Measurements from ENCODE around the gene SLC25A45.
"Not testable (repeated sequence)": the region's sequence is repeated elsewhere in the genome, so short reads cannot be mapped to it uniquely, and the experiment has no call there.

SLC25A45 gene

GRCh38 chr11:65355776-65356393, 26.6 kb downstream of the SLC25A45 start:
- DNase-seq, result no peak

- DNase-seq, result peak; percentile 67
These were observed 27.3 kb downstream of the SLC25A45 start for GRCh38 chr11:65355013-65355775.

DNA sequence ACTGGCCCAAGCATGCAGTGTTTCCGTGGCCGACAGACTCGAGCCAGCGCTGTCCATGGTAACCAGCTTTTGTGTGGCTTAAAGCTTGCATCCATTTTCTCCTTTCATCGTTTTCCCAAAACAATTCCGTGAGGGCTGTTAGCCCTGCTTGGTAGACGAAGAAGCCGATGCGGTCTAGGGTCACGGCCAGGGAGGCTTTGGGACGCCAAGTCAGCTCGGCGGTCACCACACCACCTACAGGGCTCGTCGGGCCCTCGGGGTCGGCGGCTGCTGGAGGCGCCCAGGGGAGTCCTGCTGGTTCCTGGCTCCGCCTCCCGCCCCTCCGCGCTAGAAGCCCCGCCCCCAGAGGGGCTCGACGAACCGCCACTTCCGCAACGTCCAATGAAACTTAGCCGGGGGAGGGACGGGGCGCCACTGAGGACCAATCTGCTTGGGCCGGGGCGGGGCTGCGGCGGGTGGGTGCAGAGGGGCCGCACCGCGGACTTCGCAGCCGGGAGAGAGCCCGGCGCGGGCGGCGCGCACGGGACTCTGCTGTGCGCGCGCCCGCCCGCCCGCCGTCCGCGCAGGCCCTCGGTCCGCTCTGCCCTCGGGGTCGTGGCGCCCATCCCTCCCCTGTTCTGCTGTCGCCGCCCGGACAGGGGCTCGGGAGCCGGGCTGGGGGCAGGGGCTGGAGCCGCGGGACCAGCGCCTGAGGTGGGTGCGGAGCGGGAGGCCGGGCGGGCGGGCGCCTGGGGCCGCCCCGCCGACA, 28.0 kb downstream of the SLC25A45 start, which contains the start of gene TIGD3:
TSS of gene TIGD3 (plus strand) at position 487 of the 748 bp plus-strand sequence. CDS start 1,058 bp downstream, outside the sequence.
- peak; percentile 97 for DNase-seq

DNA sequence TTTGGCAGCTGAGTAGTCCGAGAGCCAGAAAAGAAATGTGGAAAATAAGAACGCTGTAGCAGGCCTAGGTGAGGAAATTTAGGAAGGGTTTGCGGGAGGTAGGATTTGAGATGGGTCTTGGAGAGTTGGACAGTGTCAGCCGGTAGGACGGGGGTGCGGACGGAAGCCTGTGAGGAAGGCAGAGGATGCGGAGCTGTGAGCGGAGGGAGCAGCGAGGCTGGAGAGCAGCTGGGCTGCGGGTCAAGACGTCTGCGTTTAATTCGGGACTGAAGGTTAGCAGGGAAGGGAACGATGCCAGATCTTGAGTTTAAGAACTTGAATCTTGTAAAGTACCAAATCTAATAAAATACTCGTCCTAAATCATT, 28.6 kb downstream of the SLC25A45 start:
- DNase-seq, result no peak

DNA sequence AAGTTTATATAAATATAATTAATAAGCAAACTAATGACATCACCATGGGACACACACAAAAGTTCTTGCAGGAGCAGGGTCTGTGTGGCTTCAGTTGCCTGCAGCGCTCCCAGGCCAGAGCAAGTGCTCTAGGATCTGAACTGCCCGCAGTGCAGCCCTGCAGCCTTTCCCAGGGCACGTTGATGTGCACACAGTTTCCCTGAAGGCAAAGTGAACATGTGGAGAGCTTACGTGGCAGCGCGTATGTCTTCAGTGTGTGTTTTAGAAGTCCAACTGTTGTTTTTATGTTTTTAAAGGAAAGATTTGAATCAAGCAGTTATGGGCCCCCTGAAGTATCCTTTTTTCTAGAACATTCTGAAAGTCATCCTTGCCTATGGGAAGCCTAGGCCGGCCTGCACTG, 29.1 kb downstream of the SLC25A45 start:
- DNase-seq, result no peak

DNA sequence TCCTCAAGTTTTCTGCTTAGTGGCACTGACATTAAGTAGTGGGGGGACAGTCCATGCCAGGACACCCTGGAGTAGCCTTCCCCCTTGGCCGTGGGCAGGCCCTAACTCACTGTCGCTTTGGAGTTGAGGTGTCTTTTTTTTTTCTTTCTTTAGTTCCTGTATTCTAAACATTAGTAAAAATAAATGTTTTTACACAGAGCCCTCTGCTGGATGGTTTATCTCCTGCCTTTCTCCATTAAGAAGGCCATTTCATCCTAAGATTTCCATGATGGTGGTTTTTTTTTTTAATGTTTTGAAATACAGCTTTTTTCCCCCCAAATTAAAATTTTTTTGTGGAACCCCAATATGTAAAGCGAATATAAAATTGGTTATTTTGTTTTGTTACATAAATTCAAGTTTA, 29.7 kb downstream of the SLC25A45 start:
- DNase-seq, result no peak

DNA sequence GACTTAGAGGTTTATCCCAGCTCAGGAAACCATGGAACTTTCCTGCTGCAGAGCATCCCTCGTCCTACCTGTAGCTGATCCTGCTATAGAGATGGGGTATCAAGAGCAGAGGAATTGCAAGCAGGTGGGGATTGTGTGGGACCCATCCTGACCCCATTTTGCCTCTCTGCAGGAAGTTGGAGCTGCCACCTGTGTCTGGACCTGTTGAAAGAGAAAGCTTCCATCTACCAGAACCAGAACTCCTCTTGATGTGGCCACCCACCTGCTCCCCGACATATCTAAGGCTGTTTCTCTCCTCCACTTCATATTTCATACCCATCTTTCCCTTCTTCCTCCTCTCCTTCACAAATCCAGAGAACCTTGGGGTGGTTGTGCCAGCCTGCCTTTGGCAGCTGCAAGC, 30.9 kb downstream of the SLC25A45 start:
- no peak for DNase-seq

DNA sequence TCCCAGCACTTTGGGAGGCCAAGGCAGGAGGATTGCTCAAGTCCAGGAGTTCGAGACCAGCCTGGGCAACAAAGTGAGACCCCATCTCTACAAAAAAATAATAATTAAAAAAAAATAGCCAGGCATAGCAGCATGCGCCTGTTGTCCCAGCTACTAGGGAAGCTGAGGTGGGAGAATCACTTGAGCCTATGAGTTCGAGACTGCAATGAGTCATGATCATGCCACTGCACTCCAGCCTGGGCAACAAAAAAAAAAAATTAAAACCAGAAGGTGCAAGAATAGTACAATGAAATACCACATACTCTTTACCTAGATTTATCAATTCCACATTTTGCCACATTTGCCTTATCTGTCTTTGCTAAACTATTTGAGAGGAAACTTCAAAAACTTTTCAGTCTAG, 40.6 kb downstream of the SLC25A45 start:
- no peak for DNase-seq

DNA sequence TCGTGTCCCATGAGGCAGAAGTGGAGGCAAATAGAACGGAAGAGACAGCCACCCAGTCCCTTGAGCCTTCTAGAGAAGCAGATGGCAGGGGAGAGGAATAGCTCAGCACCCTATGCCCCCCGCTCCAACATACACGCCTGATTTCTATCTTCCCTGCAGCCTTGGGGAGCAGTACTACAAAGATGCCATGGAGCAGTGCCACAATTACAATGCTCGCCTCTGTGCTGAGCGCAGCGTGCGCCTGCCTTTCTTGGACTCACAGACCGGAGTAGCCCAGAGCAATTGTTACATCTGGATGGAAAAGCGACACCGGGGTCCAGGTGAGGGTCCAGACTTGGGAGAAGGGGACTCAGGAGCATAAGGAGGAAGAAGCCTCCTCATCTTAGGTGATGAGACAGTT, 42.2 kb downstream of the SLC25A45 start:
- no peak for DNase-seq

GRCh38 chr11:65338676-65339075, 43.8 kb downstream of the SLC25A45 start:
- no peak for DNase-seq

- no peak for DNase-seq
These were observed 47.6 kb downstream of the SLC25A45 start for GRCh38 chr11:65334696-65335295.

DNA sequence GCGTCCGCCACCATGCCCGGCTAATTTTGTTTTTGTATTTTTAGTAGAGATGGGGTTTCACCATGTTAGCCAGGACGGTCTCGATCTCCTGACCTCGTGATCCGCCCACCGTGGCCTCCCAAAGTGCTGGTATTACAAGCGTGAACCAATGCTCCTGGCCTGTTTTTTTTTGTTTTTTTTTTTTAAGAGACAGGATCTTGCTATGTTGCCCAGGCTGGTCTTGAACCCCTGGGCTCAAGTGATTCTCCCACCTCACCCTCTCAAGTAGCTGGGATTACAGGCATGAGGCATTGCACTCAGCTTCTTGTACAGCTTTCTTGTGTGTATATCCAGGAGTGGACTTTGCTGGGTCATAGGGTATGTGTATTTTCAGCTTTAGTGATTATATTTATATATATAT, 49.9 kb downstream of the SLC25A45 start:
- DNase-seq, result not testable (repeated sequence)

GRCh38 chr11:65330544-65330943, 51.9 kb downstream of the SLC25A45 start:
- no peak for DNase-seq

GRCh38 chr11:65329944-65330403, 52.5 kb downstream of the SLC25A45 start:
- peak; percentile 83 for DNase-seq

GRCh38 chr11:65329478-65329877, 53.0 kb downstream of the SLC25A45 start:
- no peak for DNase-seq

DNA sequence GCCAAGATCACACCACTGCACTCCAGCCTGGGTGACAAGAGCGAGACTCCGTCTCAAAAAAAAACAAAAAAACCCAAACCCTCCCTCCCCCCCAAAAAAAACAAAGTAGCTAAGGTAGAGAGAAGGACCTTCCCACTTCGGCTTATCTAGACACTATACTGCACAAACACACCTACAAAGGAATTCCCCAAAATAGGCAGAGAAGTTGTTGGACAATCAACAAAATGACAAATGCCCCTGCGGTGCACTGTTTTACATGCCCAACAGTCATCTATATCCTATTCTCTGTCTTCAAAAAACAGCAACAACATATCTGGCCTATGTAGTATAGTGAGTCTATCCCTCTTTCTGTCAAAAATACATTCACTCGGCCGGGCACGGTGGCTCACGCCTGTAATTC, 55.4 kb downstream of the SLC25A45 start:
- DNase-seq, result no peak

- DNase-seq, result no peak
These were observed 57.0 kb downstream of the SLC25A45 start for GRCh38 chr11:65325435-65325834.
